Panc1 (cell line): ENCODE results near the gene OR10T2. TPM values are rescaled to one million over a fixed set of nuclear protein-coding genes. Genes with fewer than 3 reads are reported as not detected.
"Not testable (repeated sequence)": the region's sequence is repeated elsewhere in the genome, so short reads cannot be mapped to it uniquely, and the experiment has no call there.

ENCODE experiments used
- ATAC-seq: fragments of 200-7000 bp; cut with Tn5 transposase; 2 replicates; pipeline ENCODE4 v1.9.1; 2020; ENCODE audit warnings: mild to moderate bottlenecking, moderate library complexity
- BruUV-seq: library from RNA; stranded (reverse); fragments of 400-500 nt; replicated peaks from 2 replicates; lab custom pipeline; 2021; lab: Mats Ljungman, UMichigan
- CTCF ChIA-PET: fragments of 300-600 bp; sonication (Branson Sonifier 250); formaldehyde crosslinking; loops from one replicate; lab custom pipeline; 2022; ENCODE audit warnings: antibody characterized with exemption; lab: Charles Lee
- POLR2A ChIA-PET: fragments of 300-600 bp; sonication (Branson Sonifier 250); formaldehyde crosslinking; loops from one replicate; lab custom pipeline; 2022; ENCODE audit warnings: antibody characterized with exemption; lab: Charles Lee
- DNase-seq: peaks from one replicate; pipeline ENCODE4 v3.0.0-alpha.2; 2010; ENCODE audit warnings: low read depth, low spot score
- H3K27ac ChIP-seq: 2 replicates; pipeline ENCODE4 v1.5.1; 2011; ENCODE audit warnings: mild to moderate bottlenecking, low read length, inconsistent platforms
- H3K27me3 ChIP-seq: fragments of 200-500 bp; sonication (Bioruptor generic); 2 replicates; pipeline ENCODE4 v1.6.0; 2014; ENCODE audit warnings: low read length, inconsistent platforms; ENCODE audit not compliant: control insufficient read depth, insufficient read depth
- H3K36me3 ChIP-seq: fragments of 200-500 bp; sonication (Bioruptor generic); 2 replicates; pipeline ENCODE4 v1.5.1; 2014; ENCODE audit warnings: inconsistent platforms, mild to moderate bottlenecking, low read length, moderate library complexity; ENCODE audit not compliant: control insufficient read depth, insufficient read depth
- H3K4me1 ChIP-seq: 2 replicates; pipeline ENCODE4 v1.5.1; 2011; ENCODE audit warnings: inconsistent platforms, mild to moderate bottlenecking, low read length, moderate library complexity; ENCODE audit not compliant: control insufficient read depth, insufficient read depth
- H3K4me3 ChIP-seq, 2 experiments: 2 replicates each; pipeline ENCODE4 v1.5.1; 2011 to 2012; ENCODE audit warnings: low read depth in 2 of 2, low read length in 2 of 2, mild to moderate bottlenecking in 2 of 2, inconsistent platforms in 1 of 2, moderate library complexity in 1 of 2
- H3K9me3 ChIP-seq: fragments of 200-500 bp; sonication (Bioruptor generic); 2 replicates; pipeline ENCODE4 v1.5.1; 2014; ENCODE audit warnings: low read depth, mild to moderate bottlenecking, inconsistent platforms, low read length, moderate library complexity; ENCODE audit not compliant: control insufficient read depth, insufficient read depth
- POLR2AphosphoS5 ChIP-seq: IDR thresholded peaks from 2 replicates; pipeline ENCODE4 v1.6.1; 2012; ENCODE audit warnings: mild to moderate bottlenecking, low read depth, low read length, moderate library complexity
- SIN3A ChIP-seq: IDR thresholded peaks from 2 replicates; pipeline ENCODE4 v1.6.1; 2012; ENCODE audit warnings: low read depth, mild to moderate bottlenecking, low read length, moderate library complexity, borderline replicate concordance; ENCODE audit not compliant: insufficient read depth
- TCF7L2 ChIP-seq: IDR thresholded peaks from 2 replicates; pipeline ENCODE4 v1.6.1; 2011; ENCODE audit warnings: mild to moderate bottlenecking, low read depth, low read length, inconsistent platforms
- in situ Hi-C: cut with HindIII; loops from 2 replicates; pipeline ENCODE4 v1.10.0; 2016; ENCODE audit warnings: low sequenced_read_pairs, low pct_unique_long_range_greater_than_20kb
- intact Hi-C: fragments of 100-400 bp; cut with micrococcal nuclease; formaldehyde crosslinking; loops from one replicate; pipeline ENCODE4 v1.10.0; 2022; ENCODE audit not compliant: unreplicated experiment
- total RNA-seq: library from RNA; stranded (reverse); gene quantifications from one replicate; pipeline ENCODE4 v1.2.1, GENCODE V29; 2021; ENCODE audit not compliant: unreplicated experiment
- TF ChIP-seq, protein P1 (sequence below): fragments of 450-650 bp; IDR thresholded peaks from 2 replicates; pipeline ENCODE4 v1.5.1; 2017; ENCODE audit warnings: mild to moderate bottlenecking
- TF ChIP-seq, protein P2 (sequence below), 2 experiments: IDR thresholded peaks; 2 replicates each; pipeline ENCODE4 v1.6.1; 2011 to 2012; ENCODE audit warnings: low read depth in 2 of 2, control low read depth in 1 of 2, low read length in 1 of 2, mild to moderate bottlenecking in 1 of 2, moderate library complexity in 1 of 2; ENCODE audit not compliant: insufficient read depth in 1 of 2

OR10T2 gene
- total RNA-seq, 1 experiment from 2014 or later: not detected

DNA sequence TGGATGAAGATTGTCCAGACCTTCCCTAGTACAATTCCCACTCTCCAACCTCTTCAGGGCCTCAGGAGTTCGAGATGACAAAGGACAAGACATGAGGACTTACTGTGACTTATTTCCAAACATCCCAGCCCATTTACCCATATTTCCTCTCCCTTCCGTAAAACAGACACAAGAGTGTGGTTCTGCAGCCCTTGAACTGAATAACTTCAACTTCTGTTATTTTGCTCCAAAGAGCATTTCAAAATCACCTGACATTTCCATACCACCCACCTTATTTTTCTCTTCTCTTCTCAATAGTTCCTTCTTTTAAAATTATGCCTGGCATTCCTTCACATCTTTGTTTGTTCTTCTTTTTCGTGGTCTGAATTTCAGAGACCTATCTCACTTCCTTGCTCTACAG lies 35.5 kb upstream of the OR10T2 start:
- Histone ChIP-seq H3K4me1 (no peaks in the 10 kb centered on the region), H3K27me3 (no peaks in the 10 kb centered on the region), H3K4me3 (no peak overlapping the region), H3K36me3 (no peaks in the 10 kb centered on the region; the same call in 1 of the 2 replicates), H3K27ac (no peak overlapping the region), H3K9me3 (no peaks in the 10 kb centered on the region)
- intact Hi-C loops (no loop called here), in situ Hi-C loops (no loop called here)
- BruUV-seq: no TSS peak
- CTCF ChIA-PET: no interaction called here
- ATAC-seq: no peak
- POLR2A ChIA-PET: no interaction called here
- DNase-seq: no peak
- TF ChIP-seq, protein P1, sequence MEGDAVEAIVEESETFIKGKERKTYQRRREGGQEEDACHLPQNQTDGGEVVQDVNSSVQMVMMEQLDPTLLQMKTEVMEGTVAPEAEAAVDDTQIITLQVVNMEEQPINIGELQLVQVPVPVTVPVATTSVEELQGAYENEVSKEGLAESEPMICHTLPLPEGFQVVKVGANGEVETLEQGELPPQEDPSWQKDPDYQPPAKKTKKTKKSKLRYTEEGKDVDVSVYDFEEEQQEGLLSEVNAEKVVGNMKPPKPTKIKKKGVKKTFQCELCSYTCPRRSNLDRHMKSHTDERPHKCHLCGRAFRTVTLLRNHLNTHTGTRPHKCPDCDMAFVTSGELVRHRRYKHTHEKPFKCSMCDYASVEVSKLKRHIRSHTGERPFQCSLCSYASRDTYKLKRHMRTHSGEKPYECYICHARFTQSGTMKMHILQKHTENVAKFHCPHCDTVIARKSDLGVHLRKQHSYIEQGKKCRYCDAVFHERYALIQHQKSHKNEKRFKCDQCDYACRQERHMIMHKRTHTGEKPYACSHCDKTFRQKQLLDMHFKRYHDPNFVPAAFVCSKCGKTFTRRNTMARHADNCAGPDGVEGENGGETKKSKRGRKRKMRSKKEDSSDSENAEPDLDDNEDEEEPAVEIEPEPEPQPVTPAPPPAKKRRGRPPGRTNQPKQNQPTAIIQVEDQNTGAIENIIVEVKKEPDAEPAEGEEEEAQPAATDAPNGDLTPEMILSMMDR: no peak
- no peak for TF ChIP-seq TCF7L2
- TF ChIP-seq, protein P2, sequence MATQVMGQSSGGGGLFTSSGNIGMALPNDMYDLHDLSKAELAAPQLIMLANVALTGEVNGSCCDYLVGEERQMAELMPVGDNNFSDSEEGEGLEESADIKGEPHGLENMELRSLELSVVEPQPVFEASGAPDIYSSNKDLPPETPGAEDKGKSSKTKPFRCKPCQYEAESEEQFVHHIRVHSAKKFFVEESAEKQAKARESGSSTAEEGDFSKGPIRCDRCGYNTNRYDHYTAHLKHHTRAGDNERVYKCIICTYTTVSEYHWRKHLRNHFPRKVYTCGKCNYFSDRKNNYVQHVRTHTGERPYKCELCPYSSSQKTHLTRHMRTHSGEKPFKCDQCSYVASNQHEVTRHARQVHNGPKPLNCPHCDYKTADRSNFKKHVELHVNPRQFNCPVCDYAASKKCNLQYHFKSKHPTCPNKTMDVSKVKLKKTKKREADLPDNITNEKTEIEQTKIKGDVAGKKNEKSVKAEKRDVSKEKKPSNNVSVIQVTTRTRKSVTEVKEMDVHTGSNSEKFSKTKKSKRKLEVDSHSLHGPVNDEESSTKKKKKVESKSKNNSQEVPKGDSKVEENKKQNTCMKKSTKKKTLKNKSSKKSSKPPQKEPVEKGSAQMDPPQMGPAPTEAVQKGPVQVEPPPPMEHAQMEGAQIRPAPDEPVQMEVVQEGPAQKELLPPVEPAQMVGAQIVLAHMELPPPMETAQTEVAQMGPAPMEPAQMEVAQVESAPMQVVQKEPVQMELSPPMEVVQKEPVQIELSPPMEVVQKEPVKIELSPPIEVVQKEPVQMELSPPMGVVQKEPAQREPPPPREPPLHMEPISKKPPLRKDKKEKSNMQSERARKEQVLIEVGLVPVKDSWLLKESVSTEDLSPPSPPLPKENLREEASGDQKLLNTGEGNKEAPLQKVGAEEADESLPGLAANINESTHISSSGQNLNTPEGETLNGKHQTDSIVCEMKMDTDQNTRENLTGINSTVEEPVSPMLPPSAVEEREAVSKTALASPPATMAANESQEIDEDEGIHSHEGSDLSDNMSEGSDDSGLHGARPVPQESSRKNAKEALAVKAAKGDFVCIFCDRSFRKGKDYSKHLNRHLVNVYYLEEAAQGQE (IDR thresholded peaks at IDR 0.05; ENCODE audit: insufficient read depth in 1 of 2, low read depth in 2 of 2, low read length in 1 of 2): no peak
- no peak for TF ChIP-seq POLR2AphosphoS5
- TF ChIP-seq SIN3A: no peak

DNA sequence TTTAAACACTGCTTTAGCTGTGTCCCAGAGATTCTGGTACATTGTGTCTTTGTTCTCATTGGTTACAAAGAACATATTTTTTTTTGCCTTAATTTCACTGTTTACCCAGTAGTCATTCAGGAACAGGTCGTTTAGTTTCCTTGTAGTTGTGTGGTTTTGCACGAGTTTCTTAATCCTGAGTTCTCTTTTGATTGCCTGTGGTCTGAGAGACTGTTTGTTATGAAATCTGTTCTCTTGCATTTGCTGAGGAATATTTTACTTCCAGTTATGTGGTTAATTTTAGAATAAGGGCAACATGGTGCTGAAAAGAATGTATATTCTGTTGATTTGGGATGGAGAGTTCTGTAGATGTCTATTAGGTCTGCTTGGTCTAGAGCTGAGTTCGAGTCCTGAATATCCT lies 30.9 kb upstream of the OR10T2 start:
- H3K4me1 ChIP-seq, H3K36me3 ChIP-seq, in situ Hi-C loops, H3K27me3 ChIP-seq, ATAC-seq, CTCF ChIA-PET, DNase-seq, BruUV-seq, intact Hi-C loops, POLR2A ChIA-PET, H3K27ac ChIP-seq, H3K9me3 ChIP-seq, H3K4me3 ChIP-seq: not testable (repeated sequence)

DNA sequence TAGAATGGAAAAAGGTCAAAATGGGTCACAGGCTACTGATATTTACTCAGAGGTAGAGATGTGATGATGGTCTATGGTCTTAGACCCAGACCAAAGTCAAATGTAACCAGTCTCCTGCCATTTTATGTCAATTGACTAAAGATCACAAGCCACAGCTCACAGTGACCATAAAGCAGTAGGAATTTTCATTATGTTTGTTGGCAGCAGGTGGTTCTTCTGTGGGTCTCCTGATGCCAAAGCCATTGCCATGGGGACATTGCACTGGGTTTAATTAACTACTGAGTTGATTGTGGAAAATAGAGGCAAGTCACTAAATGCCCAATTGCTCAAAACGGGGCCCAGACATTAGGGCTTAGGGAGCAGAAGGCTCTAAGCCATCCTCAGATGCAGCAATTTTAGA lies 26.9 kb upstream of the OR10T2 start, which contains the start of gene OR10K2:
TSS of gene OR10K2 (minus strand) at position 101 of the 400 bp plus-strand sequence. CDS start 5,371 bp downstream, outside the sequence.
- no peak for ATAC-seq
- CTCF ChIA-PET: no interaction called here
- intact Hi-C loops: no loop called here
- Histone ChIP-seq H3K36me3 (no peaks in the 10 kb centered on the region), H3K4me1 (no peaks in the 10 kb centered on the region), H3K9me3 (no peaks in the 10 kb centered on the region), H3K4me3 (no peak within 1 kb of the TSS), H3K27me3 (no peaks in the 10 kb centered on the region), H3K27ac (no peak within 1 kb of the TSS)
- no peak for DNase-seq
- POLR2A ChIA-PET: no interaction called here
- in situ Hi-C loops: no loop called here
- TF ChIP-seq, protein P1: no peak
- no peak for TF ChIP-seq POLR2AphosphoS5
- TF ChIP-seq SIN3A: no peak
- TF ChIP-seq, protein P2 (IDR thresholded peaks at IDR 0.05; ENCODE audit: insufficient read depth in 1 of 2, low read depth in 2 of 2, low read length in 1 of 2): no peak
- no peak for TF ChIP-seq TCF7L2
- BruUV-seq: no TSS peak
